Glomerular visceral epithelial cell (primary cell): Measurements from ENCODE around the gene CYP2C8.
"Not testable (repeated sequence)": the region's sequence is repeated elsewhere in the genome, so short reads cannot be mapped to it uniquely, and the experiment has no call there.

ENCODE experiments used
- DNase-seq: peaks from one replicate; pipeline ENCODE4 v3.0.0-alpha.2; 2016; ENCODE audit errors: extremely low spot score

Gene CYP2C8

DNA sequence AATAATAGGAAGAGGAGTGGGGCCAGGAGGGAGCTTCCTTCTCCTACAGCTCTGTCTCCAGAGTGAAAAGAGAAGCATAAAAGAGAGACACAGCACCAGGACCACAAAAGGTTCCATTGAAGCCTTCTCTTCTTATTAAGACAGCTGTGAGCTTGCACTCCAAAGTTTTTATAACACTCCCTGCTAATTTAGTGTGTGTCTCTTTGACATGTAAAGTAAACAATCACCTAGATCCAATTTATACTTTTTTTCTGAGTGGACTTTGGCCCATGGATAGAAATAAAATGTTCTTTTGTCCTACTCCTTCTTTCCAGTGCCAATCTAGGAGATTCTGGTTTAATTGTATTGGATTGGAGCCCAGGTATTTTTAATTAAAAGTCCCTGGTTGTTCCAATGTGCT lies at the start of gene CYP2C8:
CYP2C8 (minus strand) TSS at position 212 of the 400 bp plus-strand sequence; CDS start at position 117, 95 bp downstream.
- no peak for DNase-seq

DNA sequence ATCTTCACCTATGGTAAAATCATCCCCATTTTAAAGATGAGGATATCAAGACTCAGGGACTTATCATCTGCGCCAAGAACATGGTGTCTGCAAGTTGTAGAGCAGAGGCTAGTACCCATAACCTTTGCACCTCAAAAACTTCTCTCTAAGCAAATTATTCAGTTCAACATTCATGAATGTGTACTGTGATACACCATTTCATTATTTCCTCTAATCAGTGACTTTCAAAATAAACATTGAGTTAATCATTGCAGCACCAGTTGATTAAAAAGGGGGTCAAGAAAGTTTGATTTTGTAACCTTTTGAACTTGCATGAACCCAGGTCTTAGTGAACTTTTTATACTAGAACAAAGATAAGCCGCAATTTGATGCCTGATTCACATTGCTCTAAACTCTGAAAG lies 47.6 kb upstream of the CYP2C8 start:
- no peak for DNase-seq

DNA sequence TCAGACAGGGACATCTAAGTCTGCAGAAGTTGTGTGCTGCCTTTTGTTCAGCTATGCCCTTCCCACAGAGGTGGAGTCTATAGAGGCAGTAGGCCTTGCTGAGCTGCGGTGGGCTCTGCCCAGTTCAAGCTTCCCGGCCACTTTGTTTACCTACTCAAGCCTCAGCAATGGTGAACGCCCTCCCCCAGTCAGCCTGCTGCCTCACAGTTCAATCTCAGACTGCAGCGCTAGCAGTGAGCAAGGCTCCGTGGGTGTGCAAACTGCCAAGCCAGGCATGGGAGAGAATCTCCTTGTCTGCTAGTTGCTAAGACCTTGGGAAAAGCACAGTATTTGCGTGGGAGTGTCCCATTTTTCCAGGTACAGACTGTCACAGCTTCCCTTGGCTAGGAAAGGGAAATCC lies 41.5 kb upstream of the CYP2C8 start:
- DNase-seq, result not testable (repeated sequence)

DNA sequence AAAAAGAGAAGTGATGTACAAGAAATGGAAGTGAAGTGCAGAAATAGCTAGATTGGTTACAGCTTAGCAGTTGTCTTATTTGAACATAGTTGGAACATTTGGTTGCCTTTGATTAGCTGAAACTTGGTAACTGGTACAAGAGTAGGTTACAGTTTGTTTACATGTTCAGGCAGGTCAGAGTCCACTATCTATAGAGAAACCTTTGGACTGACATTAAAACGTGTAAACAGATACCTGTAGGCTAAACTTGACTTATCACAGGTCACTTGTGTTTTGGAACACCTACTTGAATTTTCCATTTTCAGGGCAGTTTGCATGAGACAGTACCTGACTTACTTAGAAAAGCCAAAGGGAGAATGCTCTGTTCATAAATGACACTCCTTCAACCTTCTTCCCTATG lies 28.5 kb upstream of the CYP2C8 start:
- no peak for DNase-seq

DNA sequence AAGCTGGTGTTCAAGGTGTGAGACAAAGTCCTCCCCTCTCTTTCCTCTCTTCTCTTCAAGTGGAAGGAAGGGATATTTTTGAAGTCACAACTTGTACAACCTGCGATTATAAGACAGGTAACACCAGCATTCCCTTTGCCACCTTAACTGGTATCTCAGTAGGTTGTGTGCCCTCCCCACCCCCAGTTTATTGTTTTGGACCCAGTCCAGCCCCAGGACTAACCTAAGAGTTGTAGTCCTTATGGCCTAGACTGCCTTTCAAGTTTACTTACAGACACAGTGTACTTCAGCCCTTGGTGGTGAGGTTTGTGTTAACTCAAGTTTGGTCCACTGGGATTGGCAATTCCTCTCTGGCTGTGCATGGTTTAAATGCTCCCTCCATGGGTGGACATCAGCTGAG lies 26.8 kb upstream of the CYP2C8 start:
- no peak for DNase-seq

DNA sequence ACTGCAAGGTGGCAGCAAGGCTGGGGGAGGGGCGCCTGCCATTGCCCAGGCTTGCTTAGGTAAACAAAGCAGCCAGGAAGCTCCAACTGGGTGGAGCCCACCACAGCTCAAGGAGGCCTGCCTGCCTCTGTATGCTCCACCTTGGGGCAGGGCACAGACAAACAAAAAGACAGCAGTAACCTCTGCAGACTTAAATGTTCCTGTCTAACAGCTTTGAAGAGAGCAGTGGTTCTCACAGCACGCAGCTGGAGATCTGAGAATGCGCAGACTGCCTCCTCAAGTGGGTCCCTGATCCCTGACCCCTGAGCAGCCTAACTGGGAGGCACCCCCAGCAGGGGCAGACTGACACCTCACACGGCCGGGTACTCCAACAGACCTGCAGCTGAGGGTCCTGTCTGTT lies 10.3 kb upstream of the CYP2C8 start:
- not testable (repeated sequence) for DNase-seq

DNA sequence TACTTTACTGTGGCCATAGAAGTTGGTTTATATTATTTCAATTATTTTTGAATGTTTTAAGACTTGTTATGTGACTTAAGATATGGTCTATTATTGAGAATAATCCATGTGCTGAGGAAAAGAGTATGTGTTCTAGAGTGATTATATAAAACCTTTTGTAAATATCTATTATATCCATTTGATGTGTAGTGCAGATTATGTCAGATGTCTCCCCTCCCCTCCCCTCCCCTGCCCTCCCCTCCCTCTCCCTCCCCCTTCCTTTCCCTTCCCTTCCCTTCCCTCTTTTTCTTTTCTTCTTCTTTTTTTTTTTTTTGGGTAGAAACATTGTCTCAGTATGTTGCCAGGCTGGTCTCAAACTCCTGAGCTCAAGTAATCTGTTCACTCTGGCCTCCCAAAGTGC lies 8.3 kb upstream of the CYP2C8 start:
- no peak for DNase-seq

DNA sequence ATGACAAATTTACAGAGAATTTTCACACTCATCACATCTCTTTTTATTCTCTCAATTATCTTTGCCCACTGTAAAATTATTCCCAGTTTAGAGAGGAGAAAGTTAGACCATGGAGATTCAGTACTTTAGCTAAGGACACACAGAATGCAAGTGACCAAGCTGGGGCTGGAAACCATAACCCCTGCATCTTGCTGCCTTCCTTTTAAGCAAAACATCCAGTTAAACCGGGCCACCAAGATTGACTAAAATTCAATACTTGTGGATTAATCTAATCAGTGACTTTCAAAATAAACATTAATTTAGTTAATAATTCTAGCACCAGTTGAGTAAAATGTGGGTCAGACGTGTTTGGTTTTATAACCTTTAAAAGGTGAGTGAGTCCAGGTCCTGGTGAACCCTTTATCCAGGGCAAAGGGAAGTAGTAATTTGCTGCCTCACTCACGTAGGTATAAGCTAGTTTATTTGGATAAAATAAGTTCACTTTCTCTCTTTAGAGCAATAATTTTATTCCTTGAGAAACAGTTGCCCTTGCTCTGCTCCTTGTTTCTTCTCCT lies 1.9 kb upstream of the CYP2C8 start:
- no peak for DNase-seq

DNA sequence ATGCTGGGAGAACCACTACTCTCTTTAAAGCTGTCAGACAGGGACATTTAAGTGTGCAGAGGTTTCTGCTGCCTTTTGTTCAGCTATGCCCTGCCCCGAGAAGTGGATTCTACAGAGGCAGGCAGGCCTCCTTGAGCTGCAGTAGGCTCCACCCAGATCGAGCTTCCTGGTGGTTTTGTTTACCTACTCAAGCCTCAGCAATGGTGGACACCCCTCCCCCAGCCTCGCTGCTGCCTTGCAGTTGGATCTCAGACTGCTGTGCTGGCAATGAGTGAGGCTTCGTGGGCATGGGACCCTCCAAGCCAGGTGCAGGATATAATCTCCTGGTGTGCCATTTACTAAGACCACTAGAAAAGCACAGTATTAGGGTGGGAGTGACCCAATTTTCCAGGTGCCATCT lies 5.2 kb downstream of the CYP2C8 start:
- not testable (repeated sequence) for DNase-seq

DNA sequence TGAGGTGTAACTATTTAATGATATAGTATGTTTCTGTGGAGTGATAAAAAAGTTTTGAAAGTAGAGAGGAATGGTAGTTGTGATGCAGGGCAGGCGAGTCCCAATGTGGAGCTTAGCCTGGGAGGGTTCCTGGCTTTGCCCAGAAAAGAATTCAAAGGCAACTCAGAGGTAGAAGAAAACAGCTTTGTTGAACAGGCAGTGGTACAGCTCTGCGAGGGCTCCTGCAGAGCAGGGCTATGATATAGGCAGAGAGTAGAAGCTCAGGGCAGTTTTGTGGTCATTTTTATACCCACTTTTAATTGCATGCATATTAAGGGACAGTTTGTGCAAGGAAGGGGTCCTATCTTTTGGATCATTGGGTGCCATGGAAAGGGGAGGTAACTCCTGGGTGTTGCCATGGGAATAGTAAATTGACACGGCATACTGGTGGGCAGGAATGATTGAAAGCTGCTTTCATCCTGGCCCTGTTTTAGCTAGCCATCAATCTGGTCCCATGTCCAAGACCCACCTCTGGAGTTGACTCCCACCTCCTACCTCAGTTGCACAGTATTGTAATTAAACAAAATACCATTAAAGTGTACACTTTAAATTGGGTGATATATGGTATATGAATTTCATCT lies 12.4 kb downstream of the CYP2C8 start:
- no peak for DNase-seq

DNA sequence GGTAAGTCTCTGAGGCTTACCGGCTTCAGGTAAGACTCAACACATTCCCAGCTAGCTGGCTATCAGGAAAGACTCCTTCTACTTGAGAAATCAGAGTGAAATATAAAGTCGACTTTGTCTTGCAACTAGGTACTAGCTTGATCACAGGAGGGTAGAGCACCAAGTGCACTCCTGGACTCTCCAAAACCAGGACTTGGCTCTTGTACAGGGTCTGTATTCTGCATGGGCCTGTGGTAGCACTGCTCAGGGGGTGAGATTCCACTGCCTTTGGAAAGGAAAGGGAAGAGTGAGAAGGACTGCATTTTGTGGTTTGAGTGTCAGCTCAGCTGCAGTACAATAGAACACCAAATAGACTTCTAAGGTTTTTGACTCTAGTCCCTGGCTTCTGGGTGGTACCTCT lies 19.4 kb downstream of the CYP2C8 start:
- DNase-seq, result no peak

DNA sequence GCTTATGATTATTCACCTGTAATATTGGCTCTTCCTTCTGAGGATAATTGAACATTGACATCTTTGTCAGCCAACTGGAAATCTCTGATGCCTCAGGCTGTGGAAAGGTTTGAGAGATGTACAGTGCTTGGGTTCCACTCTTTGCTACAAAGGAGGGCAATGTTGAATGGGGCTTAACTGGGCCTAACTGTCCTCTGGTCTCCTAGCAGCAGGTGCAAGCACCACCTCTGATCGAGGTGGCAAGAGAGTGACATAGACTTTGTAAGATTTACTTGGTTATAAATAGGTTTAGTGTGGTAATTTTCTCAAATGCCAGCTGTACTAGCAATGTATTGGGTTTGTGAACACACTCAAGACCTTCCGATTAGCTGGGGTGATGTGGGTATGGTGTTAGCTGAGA lies 21.1 kb downstream of the CYP2C8 start:
- no peak for DNase-seq

DNA sequence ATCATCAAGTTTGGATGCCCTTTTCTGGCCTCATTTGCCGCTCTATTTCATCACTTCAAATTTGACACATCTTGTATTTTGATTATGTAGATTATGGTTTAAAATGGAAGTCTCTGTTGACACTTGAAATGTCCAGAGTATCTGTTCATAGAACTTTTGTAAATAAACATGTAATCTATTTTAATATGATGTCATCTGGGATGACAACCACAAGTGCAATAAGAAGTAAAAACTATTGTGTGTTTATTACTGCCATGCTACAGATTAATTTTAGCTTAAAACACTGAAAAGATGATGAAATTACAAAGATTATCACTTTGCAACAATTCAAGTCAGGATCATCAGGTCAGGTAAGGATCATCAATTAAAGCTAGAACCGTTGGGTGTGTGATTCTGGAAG lies 30.0 kb downstream of the CYP2C8 start:
- DNase-seq, result no peak

DNA sequence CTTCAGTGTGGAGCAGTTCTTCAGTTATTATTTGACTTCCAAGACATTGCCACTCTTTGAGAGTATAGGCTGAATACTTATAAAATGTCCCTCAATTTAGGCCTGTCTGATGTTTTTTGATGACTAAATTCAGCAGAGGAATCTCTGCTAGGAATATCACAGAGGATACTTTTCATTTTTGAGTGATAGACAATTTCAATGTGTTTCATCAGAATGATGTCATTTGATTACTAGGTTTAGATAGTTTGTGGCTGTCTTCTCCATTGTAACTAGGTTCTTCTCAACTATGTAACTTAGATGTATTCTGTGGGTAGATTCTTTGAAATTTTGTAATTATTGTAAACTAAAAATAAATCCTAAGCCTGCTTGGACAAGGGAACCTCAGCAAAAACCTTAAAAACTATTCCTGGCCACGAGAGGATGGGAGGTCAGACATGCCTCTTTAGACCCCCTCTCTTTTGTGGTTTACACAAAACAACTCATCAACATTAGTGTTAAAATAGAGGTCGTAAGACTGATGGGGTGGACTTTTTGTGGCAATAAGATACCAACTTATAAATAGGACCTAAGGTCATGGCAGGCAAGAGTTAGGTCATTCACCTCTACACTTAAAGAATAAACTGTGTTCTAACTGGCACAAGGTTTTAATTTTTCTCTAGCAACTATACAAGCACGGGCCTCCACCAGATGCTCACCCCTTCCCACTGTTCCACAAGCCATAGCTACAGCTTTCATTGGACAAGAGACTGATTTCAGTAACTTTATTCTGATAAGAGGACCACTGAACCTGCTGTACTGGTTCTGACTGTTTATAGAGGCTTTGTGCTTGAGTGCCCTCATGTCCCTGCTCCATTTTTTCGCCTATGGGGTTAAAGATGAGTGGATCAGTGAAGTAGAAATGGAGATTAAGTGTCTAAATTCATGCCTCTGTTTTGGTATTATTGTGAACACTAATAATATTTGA lies 33.7 kb downstream of the CYP2C8 start:
- DNase-seq, result no peak

DNA sequence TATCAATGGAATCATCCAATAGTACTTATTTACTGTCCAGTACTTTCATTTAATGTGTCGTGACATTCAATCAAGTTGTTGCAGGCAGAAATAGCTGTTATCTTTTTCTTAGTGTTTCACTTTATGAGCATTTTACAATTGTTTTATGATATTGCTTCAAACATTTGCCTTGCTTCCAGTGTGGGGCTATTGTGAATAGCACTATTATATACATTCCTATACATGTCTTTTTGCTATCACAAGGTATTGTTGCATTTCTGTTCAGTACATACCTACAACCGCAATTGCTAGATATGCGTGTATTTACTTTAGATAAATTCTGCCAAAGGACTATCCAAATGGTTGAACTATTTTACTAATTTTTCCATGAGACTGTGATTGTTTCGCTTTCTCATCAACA lies 34.9 kb downstream of the CYP2C8 start:
- no peak for DNase-seq

DNA sequence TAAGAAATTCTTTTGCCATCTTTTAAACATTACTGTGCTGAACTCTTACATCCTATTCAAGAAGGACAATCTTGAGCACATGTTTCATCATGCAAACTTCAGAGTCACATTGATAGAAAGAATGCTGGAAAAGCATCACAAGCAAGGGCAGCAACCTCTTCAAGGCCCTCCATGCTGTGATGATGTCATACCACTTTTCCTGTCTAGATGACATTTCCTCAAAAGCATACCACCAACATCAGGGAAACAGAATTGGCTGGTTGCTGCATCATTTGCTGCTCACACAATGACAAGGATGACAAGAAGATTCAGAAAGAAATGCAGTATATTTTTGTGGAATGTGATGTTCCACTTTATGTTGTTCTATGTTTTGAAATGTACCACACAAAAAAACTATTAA lies 37.6 kb downstream of the CYP2C8 start:
- DNase-seq, result no peak

DNA sequence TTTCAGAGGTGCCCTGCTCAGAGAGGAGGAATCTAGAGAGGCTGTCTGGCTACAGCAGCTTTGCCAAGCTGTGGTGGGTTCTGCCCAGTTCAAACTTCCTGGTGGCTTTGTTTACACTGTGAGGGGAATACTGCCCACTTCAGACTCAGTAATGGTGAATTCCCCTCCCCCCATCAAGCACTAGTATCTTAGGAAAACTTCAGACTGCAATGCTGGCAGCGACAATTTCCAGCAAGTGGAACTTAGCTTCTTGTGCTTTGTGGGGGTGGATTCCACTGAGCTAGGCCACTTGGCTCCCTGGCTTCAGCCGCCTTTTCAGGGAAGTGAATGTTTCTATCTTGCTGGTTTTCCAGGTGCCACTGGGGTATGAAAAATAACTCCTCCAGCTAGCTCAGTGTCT lies 42.8 kb downstream of the CYP2C8 start:
- no peak for DNase-seq

DNA sequence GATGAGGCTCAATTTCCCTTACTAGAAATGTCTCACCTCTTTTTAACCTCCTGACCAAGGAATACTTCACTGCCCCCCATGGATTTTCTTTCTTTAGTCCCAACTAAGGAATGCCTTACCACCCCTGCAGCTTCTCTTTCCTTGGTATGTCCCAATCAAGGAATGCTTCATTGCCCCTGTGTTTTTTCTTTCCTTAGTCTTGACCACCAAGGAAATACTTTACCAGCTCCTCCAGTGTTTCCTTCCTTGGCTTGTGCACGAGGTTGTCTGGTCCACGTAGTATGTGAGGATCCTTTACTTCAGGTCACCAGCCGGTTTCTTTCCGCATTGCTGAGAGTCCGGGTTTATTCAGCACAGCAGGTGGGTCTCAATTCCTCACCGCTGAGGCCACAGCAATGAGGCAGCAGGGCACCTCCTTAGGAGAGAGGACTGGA lies 71.5 kb downstream of the CYP2C8 start:
- no peak for DNase-seq

DNA sequence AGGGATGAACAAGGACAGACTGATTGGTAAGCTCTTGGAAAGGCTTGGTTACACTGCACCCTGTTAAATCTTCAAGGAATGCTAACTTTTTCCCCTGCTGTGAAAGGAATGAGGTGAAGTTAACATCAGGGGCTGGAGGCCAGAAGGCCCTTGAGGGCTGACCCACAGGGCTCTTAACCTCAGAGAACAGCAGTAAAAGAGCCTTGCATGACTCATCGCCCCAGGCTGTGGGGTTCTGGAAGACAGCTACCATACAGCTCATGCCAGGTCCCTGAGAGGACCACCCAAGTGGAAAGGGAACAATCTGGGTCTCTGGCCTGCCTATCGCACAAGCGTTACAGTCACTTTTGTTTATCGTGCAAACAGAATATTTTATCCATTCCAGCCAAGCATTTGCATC lies 76.5 kb downstream of the CYP2C8 start:
- DNase-seq, result no peak

DNA sequence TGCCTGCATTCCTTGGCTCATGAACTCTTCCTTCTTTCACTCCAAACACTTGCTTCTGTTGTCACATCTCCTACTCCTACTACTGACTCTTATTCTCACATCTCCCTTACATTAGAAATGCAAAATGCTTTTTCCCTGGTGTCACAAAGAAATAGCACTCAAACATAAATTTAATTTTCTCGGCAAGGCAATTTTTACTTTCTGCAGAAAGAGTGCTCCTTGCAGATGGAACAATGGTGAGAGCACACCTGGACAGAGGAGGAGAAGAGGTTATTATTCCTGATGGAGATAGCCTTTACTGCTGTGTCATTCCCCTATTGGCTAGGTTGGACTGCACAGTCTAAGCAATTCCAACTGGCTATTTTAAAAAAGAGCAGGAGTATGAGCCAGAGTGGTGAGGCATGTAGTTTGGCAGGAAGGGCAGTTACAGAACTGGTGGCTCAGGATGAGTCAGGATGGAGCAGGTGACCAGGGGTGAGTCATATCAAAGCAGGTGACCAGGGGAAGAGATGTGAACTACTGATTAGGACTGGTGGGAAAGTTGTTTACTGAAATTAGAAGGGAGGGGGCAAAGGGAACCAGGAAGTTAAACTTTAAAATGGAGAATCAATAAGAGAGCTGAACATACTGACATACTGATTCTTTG lies 77.9 kb downstream of the CYP2C8 start:
- DNase-seq, result no peak

DNA sequence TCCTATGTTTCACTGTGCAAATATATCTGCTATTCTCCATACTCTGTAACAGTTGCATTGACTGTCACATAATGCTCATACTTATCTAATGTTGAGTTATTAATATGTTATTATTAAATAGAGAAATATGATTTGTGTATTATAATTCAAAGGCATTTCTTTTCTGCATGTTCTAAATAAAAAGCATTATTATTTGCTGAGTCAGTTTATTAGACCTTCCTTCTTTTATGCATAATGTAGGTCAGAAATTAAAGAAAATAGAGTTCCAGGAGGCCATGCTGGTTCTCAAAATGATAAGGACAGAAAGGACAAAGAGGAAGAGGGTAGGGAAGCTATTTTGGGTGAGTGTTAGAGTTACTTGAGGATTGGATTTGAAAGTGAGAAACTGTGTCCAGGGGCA lies 80.1 kb downstream of the CYP2C8 start:
- DNase-seq, result no peak
